ENCODE data around the gene GSTA2.
"Not testable (repeated sequence)": the region's sequence is repeated elsewhere in the genome, so short reads cannot be mapped to it uniquely, and the experiment has no call there.

The GSTA2 gene

GRCh38 chr6:52760105-52760765 is 3.0 kb downstream of the GSTA2 start:
- DNase-seq = no peak

- no peak for DNase-seq
Observed at GRCh38 chr6:52759085-52759484, 4.2 kb downstream of the GSTA2 start.

- DNase-seq = not testable (repeated sequence)
Observed at GRCh38 chr6:52757651-52758338, 5.5 kb downstream of the GSTA2 start.

- no peak for DNase-seq
Observed at GRCh38 chr6:52754443-52754842, 8.8 kb downstream of the GSTA2 start.

GRCh38 chr6:52753137-52753536 is 10.1 kb downstream of the GSTA2 start:
- DNase-seq = not testable (repeated sequence)

- DNase-seq = no peak
Observed at GRCh38 chr6:52752310-52752709, 11.0 kb downstream of the GSTA2 start.

- DNase-seq = no peak
Observed at GRCh38 chr6:52749556-52750152, 13.6 kb downstream of the GSTA2 start.

GRCh38 chr6:52747301-52747700 is 16.0 kb downstream of the GSTA2 start:
- not testable (repeated sequence) for DNase-seq

- no peak for DNase-seq
Observed at GRCh38 chr6:52746213-52746612, 17.1 kb downstream of the GSTA2 start.

GRCh38 chr6:52745764-52746201 is 17.5 kb downstream of the GSTA2 start:
- DNase-seq = no peak

GRCh38 chr6:52741872-52742271 is 21.4 kb downstream of the GSTA2 start:
- DNase-seq = no peak

- no peak for DNase-seq
Observed at GRCh38 chr6:52739627-52740026, 23.6 kb downstream of the GSTA2 start.

GRCh38 chr6:52739134-52739533 is 24.1 kb downstream of the GSTA2 start:
- DNase-seq = no peak

GRCh38 chr6:52736145-52736544 is 27.1 kb downstream of the GSTA2 start:
- DNase-seq = no peak

- DNase-seq = no peak
Observed at GRCh38 chr6:52735071-52735470, 28.2 kb downstream of the GSTA2 start.

GRCh38 chr6:52734072-52734471 is 29.2 kb downstream of the GSTA2 start:
- no peak for DNase-seq

GRCh38 chr6:52733172-52733571 is 30.1 kb downstream of the GSTA2 start:
- no peak for DNase-seq

- peak in 1 of 56 donors; percentile 13 for DNase-seq
Observed at GRCh38 chr6:52731719-52732118, 31.6 kb downstream of the GSTA2 start.

- no peak for DNase-seq
Observed at GRCh38 chr6:52729576-52729975, 33.7 kb downstream of the GSTA2 start.

GRCh38 chr6:52728394-52728793 is 34.9 kb downstream of the GSTA2 start:
- no peak for DNase-seq

- no peak for DNase-seq
Observed at GRCh38 chr6:52727908-52728307, 35.4 kb downstream of the GSTA2 start.

GRCh38 chr6:52726741-52727535 is 36.3 kb downstream of the GSTA2 start:
- no peak for DNase-seq

Data from nucleus accumbens (tissue), 56 donors.